ENCODE data around the gene CHD2.
A peak's percentile ranks its signal among the peaks of the same experiment; 100 is the strongest.

The CHD2 gene

GRCh38 chr15:92885224-92886041 lies 14.7 kb upstream of the CHD2 start:
- no peak for DNase-seq (ENCODE audit: low read depth in 2 of 2)

GRCh38 chr15:92886042-92886537 lies 14.0 kb upstream of the CHD2 start:
- DNase-seq (ENCODE audit: low read depth in 2 of 2) = no peak

GRCh38 chr15:92886815-92887214 lies 13.3 kb upstream of the CHD2 start:
- DNase-seq (ENCODE audit: low read depth in 2 of 2) = no peak

- no peak for DNase-seq (ENCODE audit: low read depth in 2 of 2)
These were observed 12.3 kb upstream of the CHD2 start for GRCh38 chr15:92887869-92888268.

GRCh38 chr15:92889390-92890107 lies 10.6 kb upstream of the CHD2 start:
- no peak for DNase-seq (ENCODE audit: low read depth in 2 of 2)

GRCh38 chr15:92891533-92892200 lies 8.5 kb upstream of the CHD2 start:
- no peak for DNase-seq (ENCODE audit: low read depth in 2 of 2)

- DNase-seq (ENCODE audit: low read depth in 2 of 2) = no peak
These were observed 7.9 kb upstream of the CHD2 start for GRCh38 chr15:92892201-92892555.

GRCh38 chr15:92893200-92893599 lies 6.9 kb upstream of the CHD2 start:
- no peak for DNase-seq (ENCODE audit: low read depth in 2 of 2)

- DNase-seq (ENCODE audit: low read depth in 2 of 2) = no peak
These were observed 3.6 kb upstream of the CHD2 start for GRCh38 chr15:92896561-92896960.

GRCh38 chr15:92897620-92898019 lies 2.5 kb upstream of the CHD2 start:
- DNase-seq (ENCODE audit: low read depth in 2 of 2) = no peak

- no peak for DNase-seq (ENCODE audit: low read depth in 2 of 2)
These were observed 1.0 kb upstream of the CHD2 start for GRCh38 chr15:92898988-92899582.

- DNase-seq (ENCODE audit: low read depth in 2 of 2) = no peak
These were observed 550 bp upstream of the CHD2 start for GRCh38 chr15:92899601-92899947.

GRCh38 chr15:92900731-92901071 lies 577 bp downstream of the CHD2 start:
- no peak for DNase-seq (ENCODE audit: low read depth in 2 of 2)

GRCh38 chr15:92901072-92901761 lies 1.1 kb downstream of the CHD2 start:
- no peak for DNase-seq (ENCODE audit: low read depth in 2 of 2)

- no peak for DNase-seq (ENCODE audit: low read depth in 2 of 2)
These were observed 1.9 kb downstream of the CHD2 start for GRCh38 chr15:92901995-92902394.

GRCh38 chr15:92902737-92903593 lies 2.8 kb downstream of the CHD2 start:
- no peak for DNase-seq (ENCODE audit: low read depth in 2 of 2)

GRCh38 chr15:92903631-92903965 lies 3.5 kb downstream of the CHD2 start:
- DNase-seq (ENCODE audit: low read depth in 2 of 2) = no peak

- DNase-seq (ENCODE audit: low read depth in 2 of 2) = peak; percentile 96 to 97
These were observed 4.0 kb downstream of the CHD2 start for GRCh38 chr15:92903966-92904721.

- DNase-seq (ENCODE audit: low read depth in 2 of 2) = no peak
These were observed 4.8 kb downstream of the CHD2 start for GRCh38 chr15:92904722-92905571.
